Right ventricle myocardium superior (tissue), 1 donor: ENCODE measurements around the gene MUC4. TPM values are rescaled to one million over a fixed set of nuclear protein-coding genes. Genes with fewer than 3 reads are reported as not detected.

ENCODE experiments used
- ATAC-seq: fragments of 200-7000 bp; cut with Tn5 transposase; one replicate; pipeline ENCODE4 v1.9.1; 2020; ENCODE audit warnings: mild to moderate bottlenecking; ENCODE audit not compliant: poor library complexity
- DNase-seq: peaks from one replicate; pipeline ENCODE4 v3.0.0-alpha.2; 2020
- intact Hi-C: fragments of 100-400 bp; cut with DNase I; formaldehyde crosslinking; loops from one replicate; pipeline ENCODE4 v1.11.2; 2022
- long read RNA-seq: library from polyadenylated mRNA; unstranded; transcript quantifications from one replicate; pipeline ENCODE4 v2.0.0, GENCODE V29; 2021
- total RNA-seq: library from RNA; stranded (reverse); fragmentation: NEBNext Ultra II Directional; extraction: Animal tissue kit (Norgen Biotek cat#: 25700); gene quantifications from one replicate; pipeline ENCODE4 v1.2.1, GENCODE V29; 2021
- donor health status: DM: no; HTN: yes; CAD: no; lungs with severe emphysema.

The MUC4 gene
- total RNA-seq, result not detected
- long read RNA-seq, result 0 reads

- intact Hi-C loops, result no loop called here
- DNase-seq (no peak), ATAC-seq (no peak)
These were observed at the start of gene MUC4 for GRCh38 chr3:195811756-195812155. Gene MUC4 (minus strand): TSS chr3:195811929. CDS start chr3:195811817, 112 bp downstream.

- DNase-seq (no peak), ATAC-seq (no peak)
- intact Hi-C loops, result loop anchor here (5.0 kb wide), 1 partner anchor 52 kb away; no protein-coding TSS in a partner anchor
These were observed 48.7 kb upstream of the MUC4 start for GRCh38 chr3:195860456-195860855.

GRCh38 chr3:195859846-195860411 is 48.2 kb upstream of the MUC4 start:
- intact Hi-C loops, result loop anchor here (5.0 kb wide), 1 partner anchor 52 kb away; no protein-coding TSS in a partner anchor
- ATAC-seq (no peak), DNase-seq (no peak)

GRCh38 chr3:195859061-195859845 is 47.5 kb upstream of the MUC4 start:
- ATAC-seq (peak; percentile 34), DNase-seq (peak; percentile 79)
- intact Hi-C loops, result no loop called here

GRCh38 chr3:195856410-195857084 is 44.8 kb upstream of the MUC4 start:
- DNase-seq (peak; percentile 36), ATAC-seq (no peak)
- intact Hi-C loops, result no loop called here

GRCh38 chr3:195855471-195856409 is 44.0 kb upstream of the MUC4 start:
- DNase-seq (no peak), ATAC-seq (no peak)
- intact Hi-C loops, result no loop called here

- peak; percentile 30 for DNase-seq
These were observed 43.0 kb upstream of the MUC4 start for GRCh38 chr3:195854628-195855294.

GRCh38 chr3:195853996-195854395 is 42.3 kb upstream of the MUC4 start:
- intact Hi-C loops, result no loop called here
- ATAC-seq, result no peak

More at GRCh38 chr3:195854628-195855294, 43.0 kb upstream of the MUC4 start:
- intact Hi-C loops, result no loop called here
- no peak for ATAC-seq

GRCh38 chr3:195853036-195853435 is 41.3 kb upstream of the MUC4 start:
- DNase-seq (no peak), ATAC-seq (no peak)
- intact Hi-C loops, result no loop called here

More at GRCh38 chr3:195853996-195854395, 42.3 kb upstream of the MUC4 start:
- DNase-seq, result no peak

GRCh38 chr3:195850857-195851543 is 39.3 kb upstream of the MUC4 start:
- DNase-seq, result peak; percentile 84
- ATAC-seq, result peak; percentile 92
- intact Hi-C loops, result no loop called here

GRCh38 chr3:195849322-195850074 is 37.8 kb upstream of the MUC4 start:
- intact Hi-C loops, result no loop called here
- DNase-seq (no peak), ATAC-seq (peak; percentile 6)

GRCh38 chr3:195847055-195847950 is 35.6 kb upstream of the MUC4 start:
- intact Hi-C loops, result no loop called here
- no peak for ATAC-seq

GRCh38 chr3:195845483-195845882 is 33.8 kb upstream of the MUC4 start:
- no peak for ATAC-seq
- intact Hi-C loops, result no loop called here

More at GRCh38 chr3:195847055-195847950, 35.6 kb upstream of the MUC4 start:
- no peak for DNase-seq

GRCh38 chr3:195844671-195845218 is 33.0 kb upstream of the MUC4 start:
- DNase-seq, result no peak
- ATAC-seq, result no peak
- intact Hi-C loops, result no loop called here

More at GRCh38 chr3:195845483-195845882, 33.8 kb upstream of the MUC4 start:
- no peak for DNase-seq

- ATAC-seq (no peak), DNase-seq (no peak)
- intact Hi-C loops, result no loop called here
These were observed 27.7 kb upstream of the MUC4 start for GRCh38 chr3:195839260-195840010.
